ENCODE results near the gene LPAR1. TPM values are rescaled to one million over a fixed set of nuclear protein-coding genes. Genes with fewer than 3 reads are reported as not detected.

LPAR1 gene
- total and polyA plus RNA-seq, 2 donors from 2014 or later: 2.9 to 28.2 TPM

GRCh38 chr9:111027798-111028197, 10.5 kb downstream of the LPAR1 start:
- Histone ChIP-seq H3K27me3 (ENCODE audit: control insufficient read depth, insufficient read depth, low read length) (no peaks in the 10 kb centered on the region), H3K4me1 (ENCODE audit: control insufficient read depth in 2 of 3, insufficient read depth in 2 of 3, low read depth in 1 of 3, low read length in 3 of 3) (no peaks in the 10 kb centered on the region), H3K27ac (ENCODE audit: low read depth in 2 of 2, low read length in 2 of 2) (no peak overlapping the region), H3K9me3 (ENCODE audit: control insufficient read depth in 2 of 3, insufficient read depth in 1 of 3, low read length in 3 of 3) (no peaks in the 10 kb centered on the region), H3K4me3 (ENCODE audit: low read length in 3 of 3) (no peak overlapping the region), H3K36me3 (ENCODE audit: control insufficient read depth in 2 of 3, insufficient read depth in 3 of 3, low read length in 3 of 3) (no peaks in the 10 kb centered on the region), H3K9ac (ENCODE audit: low read length in 3 of 3) (no peak overlapping the region)
- DNase-seq (no peak), FAIRE-seq (no peak)
- intact Hi-C loops (cut with DNase I): no loop called here
- no peak for TF ChIP-seq CTCF (IDR thresholded peaks at IDR 0.05; ENCODE audit: borderline replicate concordance, extremely low read depth, insufficient read depth)

GRCh38 chr9:111023128-111023527, 15.1 kb downstream of the LPAR1 start:
- Histone ChIP-seq H3K27ac (ENCODE audit: low read depth in 2 of 2, low read length in 2 of 2) (no peak overlapping the region), H3K27me3 (ENCODE audit: control insufficient read depth, insufficient read depth, low read length) (no peaks in the 10 kb centered on the region), H3K9me3 (ENCODE audit: control insufficient read depth in 2 of 3, insufficient read depth in 1 of 3, low read length in 3 of 3) (no peaks in the 10 kb centered on the region), H3K9ac (ENCODE audit: low read length in 3 of 3) (no peak overlapping the region), H3K36me3 (ENCODE audit: control insufficient read depth in 2 of 3, insufficient read depth in 3 of 3, low read length in 3 of 3) (no peaks in the 10 kb centered on the region), H3K4me1 (ENCODE audit: control insufficient read depth in 2 of 3, insufficient read depth in 2 of 3, low read depth in 1 of 3, low read length in 3 of 3) (no peaks in the 10 kb centered on the region), H3K4me3 (ENCODE audit: low read length in 3 of 3) (no peak overlapping the region)
- no peak for TF ChIP-seq CTCF (IDR thresholded peaks at IDR 0.05; ENCODE audit: borderline replicate concordance, extremely low read depth, insufficient read depth)
- DNase-seq (no peak), FAIRE-seq (no peak)
- intact Hi-C loops (cut with DNase I): no loop called here

GRCh38 chr9:111020594-111020993, 17.7 kb downstream of the LPAR1 start:
- Histone ChIP-seq H3K27me3 (ENCODE audit: control insufficient read depth, insufficient read depth, low read length) (no peaks in the 10 kb centered on the region), H3K27ac (ENCODE audit: low read depth in 2 of 2, low read length in 2 of 2) (no peak overlapping the region), H3K4me1 (ENCODE audit: control insufficient read depth in 2 of 3, insufficient read depth in 2 of 3, low read depth in 1 of 3, low read length in 3 of 3) (no peaks in the 10 kb centered on the region), H3K4me3 (ENCODE audit: low read length in 3 of 3) (no peak overlapping the region), H3K36me3 (ENCODE audit: control insufficient read depth in 2 of 3, insufficient read depth in 3 of 3, low read length in 3 of 3) (no peaks in the 10 kb centered on the region), H3K9ac (ENCODE audit: low read length in 3 of 3) (no peak overlapping the region), H3K9me3 (ENCODE audit: control insufficient read depth in 2 of 3, insufficient read depth in 1 of 3, low read length in 3 of 3) (no peaks in the 10 kb centered on the region)
- FAIRE-seq: no peak
- TF ChIP-seq CTCF (IDR thresholded peaks at IDR 0.05; ENCODE audit: borderline replicate concordance, extremely low read depth, insufficient read depth): no peak
- intact Hi-C loops (cut with DNase I): no loop called here
- DNase-seq: no peak

GRCh38 chr9:111016426-111017045, 21.7 kb downstream of the LPAR1 start:
- intact Hi-C loops (cut with DNase I): no loop called here
- no peak for FAIRE-seq
- Histone ChIP-seq H3K4me1 (ENCODE audit: control insufficient read depth in 2 of 3, insufficient read depth in 2 of 3, low read depth in 1 of 3, low read length in 3 of 3) (no peaks in the 10 kb centered on the region), H3K27ac (ENCODE audit: low read depth in 2 of 2, low read length in 2 of 2) (no peak overlapping the region), H3K36me3 (ENCODE audit: control insufficient read depth in 2 of 3, insufficient read depth in 3 of 3, low read length in 3 of 3) (no peaks in the 10 kb centered on the region), H3K9me3 (ENCODE audit: control insufficient read depth in 2 of 3, insufficient read depth in 1 of 3, low read length in 3 of 3) (no peaks in the 10 kb centered on the region), H3K27me3 (ENCODE audit: control insufficient read depth, insufficient read depth, low read length) (no peaks in the 10 kb centered on the region), H3K4me3 (ENCODE audit: low read length in 3 of 3) (no peak overlapping the region), H3K9ac (ENCODE audit: low read length in 3 of 3) (no peak overlapping the region)
- TF ChIP-seq CTCF (IDR thresholded peaks at IDR 0.05; ENCODE audit: borderline replicate concordance, extremely low read depth, insufficient read depth): no peak
- no peak for DNase-seq

Measured in kidney (tissue), 14 donors.